GM19238 (cell line): ENCODE measurements around the gene ASIC4.

Experiments used
- DNase-seq: peaks from one replicate; pipeline ENCODE4 v3.0.0; 2011; ENCODE audit warnings: low spot score; ENCODE audit not compliant: insufficient read length

ASIC4 gene

GRCh38 chr2:219480004-219480403 is 34.3 kb upstream of the ASIC4 start:
- no peak for DNase-seq

DNA sequence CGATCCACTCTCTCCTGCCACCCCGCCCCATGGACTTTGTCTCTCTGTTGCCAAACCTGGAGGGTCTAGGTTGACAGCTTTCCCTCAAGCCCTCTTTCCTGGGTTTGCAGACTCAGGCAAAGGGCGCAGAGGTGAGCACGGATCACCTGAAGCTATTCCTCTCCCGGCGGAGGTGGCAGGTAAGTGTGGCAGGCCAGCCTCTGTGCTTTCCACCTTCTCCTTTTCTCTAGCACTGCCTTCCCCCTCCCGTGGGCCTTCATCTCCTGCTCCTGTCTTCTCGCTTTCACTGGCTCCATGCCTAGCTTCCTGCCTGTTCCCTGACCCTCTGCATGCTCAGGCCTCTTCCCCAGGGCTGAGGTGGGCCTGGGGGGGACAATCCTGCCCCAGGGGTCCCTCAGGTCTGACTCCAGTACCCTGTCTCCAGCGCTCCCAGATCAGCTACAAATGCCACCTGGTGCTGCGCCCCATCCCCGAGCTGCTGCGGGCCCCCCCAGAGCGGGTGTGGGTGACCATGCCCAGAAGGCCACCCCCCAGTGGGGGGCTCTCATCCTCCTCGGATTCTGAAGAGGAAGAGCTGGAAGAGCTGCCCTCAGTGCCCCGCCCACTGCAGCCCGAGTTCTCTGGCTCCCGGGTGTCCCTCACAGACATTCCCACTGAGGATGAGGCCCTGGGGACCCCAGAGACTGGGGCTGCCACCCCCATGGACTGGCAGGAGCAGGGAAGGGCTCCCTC is 31.4 kb upstream of the ASIC4 start:
- DNase-seq, result no peak

- no peak for DNase-seq
Observed at GRCh38 chr2:219483451-219484342, 30.6 kb upstream of the ASIC4 start.

GRCh38 chr2:219484343-219485200 is 29.7 kb upstream of the ASIC4 start:
- no peak for DNase-seq

DNA sequence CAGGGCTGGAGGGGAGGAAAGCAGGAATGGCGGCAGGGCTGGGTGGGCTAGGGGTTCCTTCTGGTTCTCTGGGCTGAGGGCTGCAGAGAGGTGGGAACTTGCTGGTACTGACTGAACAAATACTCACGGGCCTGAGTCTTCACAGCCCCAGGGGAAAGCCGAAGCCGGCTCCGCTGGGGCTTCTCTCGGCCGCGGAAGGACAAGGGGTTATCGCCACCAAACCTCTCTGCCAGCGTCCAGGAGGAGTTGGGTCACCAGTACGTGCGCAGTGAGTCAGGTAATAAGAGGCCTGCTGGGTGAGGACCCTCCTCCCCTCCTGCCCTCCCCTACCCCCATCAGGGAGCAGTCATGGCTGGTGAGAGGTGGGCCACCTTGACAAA is 29.1 kb upstream of the ASIC4 start:
- DNase-seq, result no peak

- DNase-seq, result no peak
Observed at GRCh38 chr2:219486380-219486959, 27.8 kb upstream of the ASIC4 start.

DNA sequence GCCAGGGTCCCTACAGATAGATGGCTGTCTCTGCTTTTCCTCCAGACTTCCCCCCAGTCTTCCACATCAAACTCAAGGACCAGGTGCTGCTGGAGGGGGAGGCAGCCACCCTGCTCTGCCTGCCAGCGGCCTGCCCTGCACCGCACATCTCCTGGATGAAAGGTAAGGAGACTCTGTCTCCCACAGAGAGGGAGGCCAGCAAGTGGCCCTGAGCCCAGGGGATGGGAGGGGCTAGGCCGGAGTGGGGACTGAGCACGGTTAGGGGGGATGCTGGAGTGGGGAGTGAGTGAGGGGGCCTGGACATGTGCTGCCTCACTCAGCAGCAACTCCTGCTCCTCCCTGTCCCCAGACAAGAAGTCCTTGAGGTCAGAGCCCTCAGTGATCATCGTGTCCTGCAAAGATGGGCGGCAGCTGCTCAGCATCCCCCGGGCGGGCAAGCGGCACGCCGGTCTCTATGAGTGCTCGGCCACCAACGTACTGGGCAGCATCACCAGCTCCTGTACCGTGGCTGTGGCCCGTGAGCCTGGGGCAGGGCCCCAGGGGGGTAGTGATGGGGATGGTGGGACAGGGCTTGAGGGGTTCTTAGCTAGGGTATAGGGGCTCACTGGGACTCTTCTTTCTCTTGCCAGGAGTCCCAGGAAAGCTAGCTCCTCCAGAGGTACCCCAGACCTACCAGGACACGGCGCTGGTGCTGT is 26.0 kb upstream of the ASIC4 start:
- DNase-seq, result no peak

DNA sequence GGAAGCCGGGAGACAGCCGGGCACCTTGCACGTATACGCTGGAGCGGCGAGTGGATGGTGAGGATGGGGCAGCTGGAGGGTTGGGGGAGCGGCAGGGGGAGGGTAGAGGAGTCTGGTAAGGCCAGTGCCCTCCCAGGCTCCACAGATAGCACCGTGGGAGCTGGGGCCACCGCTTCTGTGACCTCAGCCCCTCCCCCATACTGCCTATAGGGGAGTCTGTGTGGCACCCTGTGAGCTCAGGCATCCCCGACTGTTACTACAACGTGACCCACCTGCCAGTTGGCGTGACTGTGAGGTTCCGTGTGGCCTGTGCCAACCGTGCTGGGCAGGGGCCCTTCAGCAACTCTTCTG is 25.5 kb upstream of the ASIC4 start:
- no peak for DNase-seq

- no peak for DNase-seq
Observed at GRCh38 chr2:219489315-219489714, 25.0 kb upstream of the ASIC4 start.

DNA sequence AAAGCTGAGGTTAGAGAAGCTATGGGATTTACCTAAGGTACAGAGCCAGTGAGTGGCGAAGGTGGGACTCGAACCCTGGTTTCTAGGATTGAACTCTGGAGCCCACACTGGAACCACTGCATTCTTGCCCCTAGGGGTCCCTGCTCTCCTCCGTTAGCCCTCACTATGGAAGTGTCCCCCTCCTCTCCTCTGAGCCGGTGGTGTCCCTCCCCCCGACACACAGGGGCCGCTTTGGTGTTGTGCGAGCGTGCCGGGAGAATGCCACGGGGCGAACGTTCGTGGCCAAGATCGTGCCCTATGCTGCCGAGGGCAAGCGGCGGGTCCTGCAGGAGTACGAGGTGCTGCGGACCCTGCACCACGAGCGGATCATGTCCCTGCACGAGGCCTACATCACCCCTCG is 24.1 kb upstream of the ASIC4 start:
- no peak for DNase-seq

- DNase-seq, result no peak
Observed at GRCh38 chr2:219490600-219491130, 23.6 kb upstream of the ASIC4 start.

DNA sequence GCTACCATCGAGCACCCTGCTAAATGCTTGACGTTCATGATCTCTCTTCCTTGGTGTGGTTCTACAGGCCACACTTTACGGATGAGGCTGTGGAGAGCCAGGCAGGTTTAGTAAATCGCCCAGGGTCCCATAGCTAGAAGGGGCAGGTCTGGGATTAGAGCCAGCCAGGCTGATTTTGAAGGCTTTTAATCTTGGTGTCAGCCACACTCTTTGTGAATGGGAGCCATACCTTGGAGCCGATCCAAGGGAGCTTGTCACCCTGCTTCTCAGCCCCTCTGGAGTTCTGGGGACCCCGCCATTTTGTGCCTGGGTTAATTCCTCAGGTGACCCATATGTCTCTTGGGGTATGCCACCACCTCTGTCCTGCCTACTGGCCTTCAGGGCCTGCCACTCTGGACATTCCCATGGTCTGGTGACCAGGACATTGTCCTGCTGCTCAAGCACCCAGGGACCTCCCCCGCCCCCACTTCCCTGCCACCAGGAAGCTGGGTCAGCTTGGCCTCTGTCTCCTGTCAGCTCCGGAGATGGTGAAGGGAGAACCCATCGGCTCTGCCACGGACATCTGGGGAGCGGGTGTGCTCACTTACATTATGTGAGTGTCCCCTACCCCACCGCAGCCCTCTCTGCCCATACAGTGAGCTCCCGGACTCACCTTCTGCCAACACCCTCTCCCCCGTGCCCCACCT is 22.9 kb upstream of the ASIC4 start:
- DNase-seq, result no peak

DNA sequence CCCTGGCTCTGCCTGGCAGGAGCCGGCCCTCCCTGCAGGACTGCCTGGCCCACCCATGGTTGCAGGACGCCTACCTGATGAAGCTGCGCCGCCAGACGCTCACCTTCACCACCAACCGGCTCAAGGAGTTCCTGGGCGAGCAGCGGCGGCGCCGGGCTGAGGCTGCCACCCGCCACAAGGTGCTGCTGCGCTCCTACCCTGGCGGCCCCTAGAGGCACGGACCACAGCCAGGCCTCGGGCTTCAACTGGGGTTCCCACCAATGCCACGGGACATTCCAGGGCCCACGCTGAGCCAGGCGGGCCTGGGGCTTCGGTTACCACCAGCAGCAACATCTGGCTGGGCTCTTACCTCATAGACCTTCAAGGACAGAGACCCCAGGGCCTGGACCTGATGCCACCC is 21.7 kb upstream of the ASIC4 start:
- DNase-seq, result no peak

DNA sequence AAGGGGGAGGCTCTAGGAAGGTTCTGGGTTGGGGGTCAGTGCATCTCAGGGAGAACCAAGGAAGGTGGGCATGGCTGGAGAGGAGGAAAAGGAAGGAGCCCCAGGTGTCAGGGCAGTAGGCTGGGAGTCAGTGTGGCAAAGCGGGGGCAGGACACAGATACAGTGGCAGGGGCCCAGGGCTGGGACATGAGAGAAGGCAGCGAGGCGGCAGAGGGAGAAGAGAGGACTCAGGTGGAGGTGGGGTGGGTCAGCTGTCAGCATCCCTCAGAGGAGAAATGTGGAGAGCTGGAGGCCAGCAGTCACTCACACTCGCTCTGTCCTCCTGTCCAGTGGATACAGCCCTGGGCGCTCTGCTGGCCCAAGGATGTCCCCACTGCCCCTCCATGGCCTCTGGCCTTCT is 21.2 kb upstream of the ASIC4 start:
- DNase-seq, result no peak

DNA sequence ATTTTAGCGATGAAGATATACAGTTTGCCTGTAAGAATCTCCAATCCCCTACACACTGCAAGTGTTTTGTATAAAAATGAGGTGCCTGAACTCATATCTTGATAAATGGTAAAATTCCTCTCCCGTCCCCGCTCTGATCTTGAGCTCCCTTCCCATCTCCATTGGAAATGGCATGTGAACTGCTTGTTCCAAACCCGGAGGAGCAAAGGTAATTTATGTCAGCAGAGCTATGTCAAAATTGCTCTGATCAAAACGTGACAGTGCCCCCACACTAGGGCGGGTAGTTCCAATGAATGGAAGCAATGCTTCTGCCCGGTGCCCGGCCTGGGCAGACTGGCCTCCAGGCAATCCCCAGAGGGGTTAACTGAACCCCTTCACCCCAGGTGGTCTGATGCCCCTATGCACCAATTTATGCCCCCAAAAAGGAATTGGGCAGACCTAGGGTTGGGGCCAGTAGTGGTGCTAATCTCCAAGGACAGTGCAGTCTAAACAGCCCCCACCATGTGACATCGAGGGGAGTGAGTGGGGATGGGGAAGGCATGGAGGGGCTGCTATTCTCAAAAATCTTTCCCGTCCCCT is 19.2 kb upstream of the ASIC4 start:
- DNase-seq, result no peak

- DNase-seq, result peak; percentile 77
Observed at GRCh38 chr2:219495531-219496122, 18.7 kb upstream of the ASIC4 start.

GRCh38 chr2:219496247-219496824 is 17.9 kb upstream of the ASIC4 start:
- no peak for DNase-seq

- no peak for DNase-seq
Observed at GRCh38 chr2:219496825-219497494, 17.3 kb upstream of the ASIC4 start.
